ENCODE results near the gene TPRG1L. TPM values are rescaled to one million over a fixed set of nuclear protein-coding genes. Genes with fewer than 3 reads are reported as not detected.
"Not testable (repeated sequence)": the region's sequence is repeated elsewhere in the genome, so short reads cannot be mapped to it uniquely, and the experiment has no call there.

TPRG1L gene
- total RNA-seq, 1 donor from 2014 or later, result 12.5 TPM

- no peak for DNase-seq (ENCODE audit: low spot score)
- Mint-ChIP-seq H3K4me1 (ENCODE audit: low read depth) (peaks cover 15% of the 10 kb centered on the region), H3K27me3 (ENCODE audit: insufficient read depth) (peaks cover 12% of the 10 kb centered on the region), H3K36me3 (ENCODE audit: low read depth) (no peaks in the 10 kb centered on the region), H3K9me3 (no peaks in the 10 kb centered on the region), H3K4me3 (no peak overlapping the region), H3K27ac (no peak overlapping the region)
- intact Hi-C loops (cut with micrococcal nuclease), result no loop called here
These were observed 6.3 kb upstream of the TPRG1L start for GRCh38 chr1:3618531-3618880.

GRCh38 chr1:3618881-3619671 lies 5.7 kb upstream of the TPRG1L start:
- no peaks in the 10 kb centered on the region for H3K36me3 Mint-ChIP-seq (ENCODE audit: low read depth)
- no peaks in the 10 kb centered on the region for H3K9me3 Mint-ChIP-seq
- H3K4me3 Mint-ChIP-seq, result no peak overlapping the region
- peak; percentile 61 for DNase-seq (ENCODE audit: low spot score)
- peaks cover 12% of the 10 kb centered on the region for H3K27me3 Mint-ChIP-seq (ENCODE audit: insufficient read depth)
- no peak overlapping the region for H3K27ac Mint-ChIP-seq
- intact Hi-C loops (cut with micrococcal nuclease), result loop anchor here (1.0 kb wide), 3 partner anchors 54 to 166 kb away; no protein-coding TSS in a partner anchor
- H3K4me1 Mint-ChIP-seq (ENCODE audit: low read depth), result peaks cover 21% of the 10 kb centered on the region

DNA sequence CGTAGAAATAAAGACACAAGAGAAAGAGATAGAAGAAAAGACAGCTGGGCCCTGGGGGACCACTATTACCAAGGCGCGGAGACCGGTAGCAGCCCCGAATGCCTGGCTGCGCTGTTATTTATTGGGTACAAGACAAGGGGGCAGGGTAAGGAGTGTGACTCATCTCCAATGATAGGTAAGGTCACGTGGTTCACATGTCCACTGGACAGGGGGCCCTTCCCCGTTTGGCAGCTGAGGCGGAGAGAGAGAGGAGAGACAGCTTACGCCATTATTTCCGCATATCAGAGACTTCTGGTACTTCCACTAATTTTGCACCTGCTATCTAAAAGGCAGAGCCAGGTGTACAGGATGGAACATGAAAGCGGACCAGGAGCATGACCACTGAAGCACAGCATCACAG lies 4.1 kb upstream of the TPRG1L start:
- Mint-ChIP-seq H3K27ac (no peak overlapping the region), H3K4me3 (peak overlapping the region; percentile 24), H3K4me1 (ENCODE audit: low read depth) (peaks cover 24% of the 10 kb centered on the region), H3K36me3 (ENCODE audit: low read depth) (no peaks in the 10 kb centered on the region), H3K27me3 (ENCODE audit: insufficient read depth) (peaks cover 8% of the 10 kb centered on the region), H3K9me3 (no peaks in the 10 kb centered on the region)
- intact Hi-C loops (cut with micrococcal nuclease), result loop anchor here (10.0 kb wide), 4 partner anchors 124 to 1206 kb away; partner anchors contain the start of genes PEX10, PRXL2B and SMIM1
- DNase-seq (ENCODE audit: low spot score), result no peak

GRCh38 chr1:3621151-3621671 lies 3.6 kb upstream of the TPRG1L start:
- intact Hi-C loops (cut with micrococcal nuclease), result loop anchor here (10.0 kb wide), 4 partner anchors 124 to 1206 kb away; partner anchors contain the start of genes PEX10, PRXL2B and SMIM1
- not testable (repeated sequence) for H3K4me3 Mint-ChIP-seq; H3K36me3 Mint-ChIP-seq (ENCODE audit: low read depth); H3K27me3 Mint-ChIP-seq (ENCODE audit: insufficient read depth); DNase-seq (ENCODE audit: low spot score); H3K27ac Mint-ChIP-seq; H3K9me3 Mint-ChIP-seq
- H3K4me1 Mint-ChIP-seq (ENCODE audit: low read depth), result peaks cover 29% of the 10 kb centered on the region

DNA sequence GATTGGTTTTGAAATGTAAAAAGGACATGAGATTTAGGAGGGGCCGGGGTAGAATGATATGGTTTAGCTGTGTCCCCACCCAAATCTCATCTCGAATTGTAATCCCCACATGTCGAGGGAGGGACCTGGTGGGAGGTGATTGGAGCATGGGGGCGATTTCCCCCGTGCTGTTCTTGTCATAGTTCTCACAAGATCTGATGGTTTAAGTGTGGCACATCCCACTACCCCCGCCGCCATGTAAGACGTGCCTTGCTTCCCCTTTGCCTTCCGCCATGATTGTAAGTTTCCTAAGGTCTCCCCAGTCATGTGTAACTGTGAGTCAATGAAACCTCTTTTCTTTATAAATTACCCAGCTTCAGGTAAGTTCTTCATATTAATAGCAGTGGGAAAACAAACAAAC lies 2.7 kb upstream of the TPRG1L start:
- not testable (repeated sequence) for H3K9me3 Mint-ChIP-seq
- H3K27ac Mint-ChIP-seq, result peak overlapping the region; percentile 29
- intact Hi-C loops (cut with micrococcal nuclease), result loop anchor here (10.0 kb wide), 4 partner anchors 123 to 1207 kb away; partner anchors contain the start of genes PEX10, PRXL2B and SMIM1

DNA sequence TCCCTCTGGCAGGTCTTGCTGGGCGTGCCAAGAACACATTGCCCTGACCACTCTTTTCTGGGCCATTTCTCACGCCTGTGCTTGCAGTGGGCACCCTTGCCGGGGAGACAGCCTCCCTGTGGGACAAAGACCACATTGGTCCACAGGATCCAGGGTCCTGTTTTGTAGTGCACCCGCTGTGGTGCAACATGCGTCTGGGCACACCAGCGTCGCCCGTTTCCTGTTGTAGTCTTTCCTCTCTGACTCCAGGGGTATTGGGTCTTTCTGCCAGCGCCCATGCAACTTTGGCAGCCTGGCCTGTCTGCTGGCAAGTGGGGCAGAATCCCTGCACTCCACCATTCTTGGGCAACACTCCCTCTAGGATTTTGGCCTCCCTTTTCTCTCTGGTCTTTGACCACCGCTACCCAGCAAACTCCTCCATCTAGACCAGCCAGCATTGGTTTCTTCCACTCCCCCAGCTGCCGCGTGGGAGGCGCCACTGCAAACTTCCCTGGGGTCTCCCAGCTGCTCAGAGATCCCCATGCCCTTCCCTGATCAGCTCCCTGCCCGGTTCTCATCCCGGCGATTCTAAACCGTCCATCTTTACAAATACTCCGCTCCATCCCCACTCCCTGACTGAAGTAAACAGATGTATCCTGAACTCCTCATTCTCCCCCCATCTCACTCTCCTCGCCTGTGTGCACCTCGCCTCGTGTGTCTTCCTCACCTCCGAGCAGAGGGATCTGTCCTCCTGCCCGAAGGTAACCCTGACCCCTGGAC lies 1.2 kb upstream of the TPRG1L start:
- H3K27me3 Mint-ChIP-seq (ENCODE audit: insufficient read depth), result peaks cover 8% of the 10 kb centered on the region
- DNase-seq (ENCODE audit: low spot score), result no peak
- H3K36me3 Mint-ChIP-seq (ENCODE audit: low read depth), result peaks cover 4% of the 10 kb centered on the region
- H3K4me1 Mint-ChIP-seq (ENCODE audit: low read depth), result peaks cover 32% of the 10 kb centered on the region
- no peak overlapping the region for H3K27ac Mint-ChIP-seq
- H3K4me3 Mint-ChIP-seq, result peak overlapping the region; percentile 94
- no peaks in the 10 kb centered on the region for H3K9me3 Mint-ChIP-seq
- intact Hi-C loops (cut with micrococcal nuclease), result loop anchor here (1.0 to 10.0 kb wide), 7 partner anchors 27 to 1209 kb away; partner anchors contain the start of genes LRRC47, PEX10, PRXL2B and SMIM1

More for the DNA sequence above, 2.7 kb upstream of the TPRG1L start:
- not testable (repeated sequence) for H3K27me3 Mint-ChIP-seq (ENCODE audit: insufficient read depth); DNase-seq (ENCODE audit: low spot score); H3K36me3 Mint-ChIP-seq (ENCODE audit: low read depth)
- Mint-ChIP-seq H3K4me1 (ENCODE audit: low read depth) (peaks cover 32% of the 10 kb centered on the region), H3K4me3 (peak overlapping the region; percentile 57)

GRCh38 chr1:3625151-3625907 lies 514 bp downstream of the TPRG1L start:
- Mint-ChIP-seq H3K27me3 (ENCODE audit: insufficient read depth) (peaks cover 8% of the 10 kb centered on the region), H3K4me3 (peak overlapping the region; percentile 94), H3K9me3 (no peaks in the 10 kb centered on the region), H3K36me3 (ENCODE audit: low read depth) (peaks cover 6% of the 10 kb centered on the region), H3K4me1 (ENCODE audit: low read depth) (peaks cover 27% of the 10 kb centered on the region), H3K27ac (peak overlapping the region; percentile 6)
- no peak for DNase-seq (ENCODE audit: low spot score)
- intact Hi-C loops (cut with micrococcal nuclease), result loop anchor here (10.0 kb wide), 4 partner anchors 119 to 1211 kb away; partner anchors contain the start of genes PEX10, PRXL2B and SMIM1

DNA sequence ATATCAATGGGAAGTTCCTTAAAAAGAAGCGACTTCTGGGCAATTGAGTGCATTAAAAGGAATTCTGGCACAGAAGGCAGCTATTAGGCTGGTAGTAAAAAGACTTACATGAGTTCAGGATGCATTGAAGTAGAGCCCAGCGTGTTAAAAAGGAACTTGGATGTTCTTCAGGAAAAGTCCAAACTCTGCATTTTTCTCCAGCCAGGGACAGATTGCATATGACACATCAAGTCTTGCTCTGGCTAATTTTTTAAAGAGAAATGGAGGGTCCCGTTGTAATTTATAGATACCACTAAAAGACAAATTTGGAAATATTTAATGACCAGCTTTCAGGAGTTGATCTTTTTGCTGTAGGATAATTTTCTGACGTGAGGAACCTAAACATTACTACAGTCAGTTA lies 1.2 kb downstream of the TPRG1L start:
- Mint-ChIP-seq H3K27me3 (ENCODE audit: insufficient read depth) (peaks cover 8% of the 10 kb centered on the region), H3K9me3 (no peaks in the 10 kb centered on the region), H3K4me3 (peak overlapping the region; percentile 78), H3K36me3 (ENCODE audit: low read depth) (peaks cover 6% of the 10 kb centered on the region), H3K4me1 (ENCODE audit: low read depth) (peaks cover 27% of the 10 kb centered on the region), H3K27ac (peak overlapping the region; percentile 61)
- intact Hi-C loops (cut with micrococcal nuclease), result loop anchor here (10.0 kb wide), 4 partner anchors 119 to 1211 kb away; partner anchors contain the start of genes PEX10, PRXL2B and SMIM1
- DNase-seq (ENCODE audit: low spot score), result no peak

GRCh38 chr1:3627515-3628253 lies 2.9 kb downstream of the TPRG1L start:
- peaks cover 8% of the 10 kb centered on the region for H3K27me3 Mint-ChIP-seq (ENCODE audit: insufficient read depth)
- H3K9me3 Mint-ChIP-seq, result no peaks in the 10 kb centered on the region

GRCh38 chr1:3628445-3628844 lies 3.6 kb downstream of the TPRG1L start:
- Mint-ChIP-seq H3K4me1 (ENCODE audit: low read depth) (peaks cover 17% of the 10 kb centered on the region), H3K36me3 (ENCODE audit: low read depth) (peaks cover 8% of the 10 kb centered on the region), H3K27me3 (ENCODE audit: insufficient read depth) (peaks cover 5% of the 10 kb centered on the region), H3K9me3 (no peaks in the 10 kb centered on the region), H3K27ac (no peak overlapping the region), H3K4me3 (no peak overlapping the region)
- intact Hi-C loops (cut with micrococcal nuclease), result loop anchor here (10.0 kb wide), 4 partner anchors 116 to 1214 kb away; partner anchors contain the start of genes PEX10, PRXL2B and SMIM1
- no peak for DNase-seq (ENCODE audit: low spot score)

More at GRCh38 chr1:3627515-3628253, 2.9 kb downstream of the TPRG1L start:
- intact Hi-C loops (cut with micrococcal nuclease), result loop anchor here (10.0 kb wide), 4 partner anchors 117 to 1213 kb away; partner anchors contain the start of genes PEX10, PRXL2B and SMIM1
- DNase-seq (ENCODE audit: low spot score), result no peak
- peaks cover 21% of the 10 kb centered on the region for H3K4me1 Mint-ChIP-seq (ENCODE audit: low read depth)
- H3K27ac Mint-ChIP-seq, result no peak overlapping the region
- no peak overlapping the region for H3K4me3 Mint-ChIP-seq
- peaks cover 6% of the 10 kb centered on the region for H3K36me3 Mint-ChIP-seq (ENCODE audit: low read depth)

- intact Hi-C loops (cut with micrococcal nuclease), result loop anchor here (10.0 kb wide), 4 partner anchors 115 to 1215 kb away; partner anchors contain the start of genes PEX10, PRXL2B and SMIM1
- Mint-ChIP-seq H3K27ac (no peak overlapping the region), H3K9me3 (no peaks in the 10 kb centered on the region), H3K36me3 (ENCODE audit: low read depth) (peaks cover 10% of the 10 kb centered on the region), H3K4me1 (ENCODE audit: low read depth) (peaks cover 9% of the 10 kb centered on the region), H3K4me3 (no peak overlapping the region), H3K27me3 (ENCODE audit: insufficient read depth) (no peaks in the 10 kb centered on the region)
- no peak for DNase-seq (ENCODE audit: low spot score)
These were observed 4.8 kb downstream of the TPRG1L start for GRCh38 chr1:3629561-3630160.
